Body of pancreas (tissue), 4 donors: ENCODE measurements around the gene ANKS3.

ENCODE experiments used
- CTCF ChIP-seq, 7 experiments: fragments of 450-650 bp in 4 of 7; fragments of 200-600 bp in 3 of 7; sonication (generic) in 3 of 7; IDR thresholded peaks; one replicate each; pipeline ENCODE4 v1.5.1; 2016 to 2019; ENCODE audit warnings: antibody characterized with exemption in 7 of 7
- POLR2A ChIP-seq, 3 donors: fragments of 450-650 bp; IDR thresholded peaks; one replicate each; pipeline ENCODE4 v1.6.1; 2016; ENCODE audit warnings: antibody characterized with exemption in 3 of 3, mild to moderate bottlenecking in 2 of 3

GRCh38 chr16:4734730-4735535 lies 862 bp upstream of the ANKS3 start:
- TF ChIP-seq CTCF (IDR thresholded peaks at IDR 0.05) (no peak), POLR2A (IDR thresholded peaks at IDR 0.05) (no peak)
